HCT116 (cell line): ENCODE measurements around the gene PANK1.

ENCODE experiments used
- EZH2 ChIP-seq: fragments of 200-600 bp; sonication (generic); IDR thresholded peaks from 2 replicates; pipeline ENCODE4 v1.6.1; 2017; ENCODE audit warnings: antibody characterized with exemption, mixed run types
- TF ChIP-seq, protein P1 (sequence below), 3 experiments: fragments of 200-600 bp in 1 of 3; sonication (generic) in 1 of 3; IDR thresholded peaks in 2 of 3; conservative IDR thresholded peaks in 1 of 3; 2 replicates each; pipeline ENCODE4 v1.5.1; 2012 to 2017; ENCODE audit warnings: low read depth in 2 of 3, low read length in 2 of 3, antibody characterized with exemption in 1 of 3, borderline replicate concordance in 1 of 3, control low read depth in 1 of 3, mild to moderate bottlenecking in 1 of 3, mixed read lengths in 1 of 3, mixed run types in 1 of 3, moderate library complexity in 1 of 3; ENCODE audit not compliant: insufficient read depth in 1 of 3

DNA sequence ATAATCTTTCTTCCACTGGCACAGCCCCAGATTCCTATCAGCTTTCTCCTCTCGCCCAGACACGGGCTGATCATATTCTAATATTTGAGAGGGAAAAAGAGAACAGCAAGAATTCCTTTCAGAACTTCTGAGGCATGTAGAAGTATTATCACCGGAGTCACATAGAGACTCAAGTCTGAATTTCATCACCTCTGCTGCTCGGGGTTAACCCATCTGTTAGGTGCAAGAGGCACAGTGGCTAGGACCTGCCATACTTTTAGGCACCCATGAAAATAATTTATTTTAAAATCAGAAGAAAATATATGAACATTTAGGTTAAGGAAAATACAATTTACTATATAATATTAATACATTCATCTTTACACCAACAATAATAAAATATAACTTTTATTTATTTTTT, 21.0 kb downstream of the PANK1 start:
- TF ChIP-seq, protein P1, sequence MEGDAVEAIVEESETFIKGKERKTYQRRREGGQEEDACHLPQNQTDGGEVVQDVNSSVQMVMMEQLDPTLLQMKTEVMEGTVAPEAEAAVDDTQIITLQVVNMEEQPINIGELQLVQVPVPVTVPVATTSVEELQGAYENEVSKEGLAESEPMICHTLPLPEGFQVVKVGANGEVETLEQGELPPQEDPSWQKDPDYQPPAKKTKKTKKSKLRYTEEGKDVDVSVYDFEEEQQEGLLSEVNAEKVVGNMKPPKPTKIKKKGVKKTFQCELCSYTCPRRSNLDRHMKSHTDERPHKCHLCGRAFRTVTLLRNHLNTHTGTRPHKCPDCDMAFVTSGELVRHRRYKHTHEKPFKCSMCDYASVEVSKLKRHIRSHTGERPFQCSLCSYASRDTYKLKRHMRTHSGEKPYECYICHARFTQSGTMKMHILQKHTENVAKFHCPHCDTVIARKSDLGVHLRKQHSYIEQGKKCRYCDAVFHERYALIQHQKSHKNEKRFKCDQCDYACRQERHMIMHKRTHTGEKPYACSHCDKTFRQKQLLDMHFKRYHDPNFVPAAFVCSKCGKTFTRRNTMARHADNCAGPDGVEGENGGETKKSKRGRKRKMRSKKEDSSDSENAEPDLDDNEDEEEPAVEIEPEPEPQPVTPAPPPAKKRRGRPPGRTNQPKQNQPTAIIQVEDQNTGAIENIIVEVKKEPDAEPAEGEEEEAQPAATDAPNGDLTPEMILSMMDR (IDR thresholded peaks at IDR 0.05 in 2 of 3, conservative IDR thresholded peaks at IDR 0.05 in 1 of 3; ENCODE audit: borderline replicate concordance in 1 of 3, insufficient read depth in 1 of 3, low read depth in 2 of 3, low read length in 2 of 3), result no peak
- TF ChIP-seq EZH2, result no peak
